HepG2 (cell line): Measurements from ENCODE around the gene OPRL1. TPM values are rescaled to one million over a fixed set of nuclear protein-coding genes. Genes with fewer than 3 reads are reported as not detected.
A peak's percentile ranks its signal among the peaks of the same experiment; 100 is the strongest.

ENCODE experiments used
- ATM ChIP-seq: fragments of 450-650 bp; IDR thresholded peaks from 2 replicates; pipeline ENCODE4 v1.7.1; 2017; ENCODE audit warnings: mild to moderate bottlenecking, borderline replicate concordance
- ATRX ChIP-seq: sonication (generic); formaldehyde crosslinking; IDR thresholded peaks from 2 replicates; pipeline ENCODE4 v1.4.0; 2020; ENCODE audit warnings: missing genetic modification reagents, borderline replicate concordance
- BRCA1 ChIP-seq: sonication (generic); formaldehyde crosslinking; IDR thresholded peaks from 2 replicates; pipeline ENCODE4 v1.4.0; 2020; ENCODE audit warnings: missing genetic modification reagents
- CBX1 ChIP-seq: IDR thresholded peaks from one replicate; pipeline ENCODE4 v1.6.1; 2016; ENCODE audit warnings: antibody characterized with exemption, low read depth
- ETV5 ChIP-seq: IDR thresholded peaks from 2 replicates; pipeline ENCODE4 v1.6.1; 2018; ENCODE audit warnings: missing biosample characterization, missing genetic modification reagents, inconsistent platforms, borderline replicate concordance
- FOXM1 ChIP-seq: sonication (generic); formaldehyde crosslinking; IDR thresholded peaks from 2 replicates; pipeline ENCODE4 v1.5.0; 2020; ENCODE audit warnings: missing genetic modification reagents
- GZF1 ChIP-seq: sonication (generic); formaldehyde crosslinking; IDR thresholded peaks from 2 replicates; pipeline ENCODE4 v1.5.1; 2020; ENCODE audit warnings: mild to moderate bottlenecking, missing genetic modification reagents
- HOXA5 ChIP-seq: sonication (generic); formaldehyde crosslinking; IDR thresholded peaks from 2 replicates; pipeline ENCODE4 v1.4.0; 2020; ENCODE audit warnings: missing genetic modification reagents
- IKZF4 ChIP-seq: sonication (generic); formaldehyde crosslinking; IDR thresholded peaks from 2 replicates; pipeline ENCODE4 v1.5.1; 2020; ENCODE audit warnings: borderline replicate concordance, mild to moderate bottlenecking, low read depth, missing genetic modification reagents; ENCODE audit errors: not compliant biosample characterization
- KDM6A ChIP-seq: IDR thresholded peaks from 2 replicates; pipeline ENCODE4 v1.6.1; 2016; ENCODE audit warnings: low read depth
- MED1 ChIP-seq: sonication (generic); formaldehyde crosslinking; IDR thresholded peaks from 2 replicates; pipeline ENCODE4 v1.4.0; 2020; ENCODE audit warnings: missing genetic modification reagents
- NFIB ChIP-seq: sonication (generic); formaldehyde crosslinking; IDR thresholded peaks from 2 replicates; pipeline ENCODE4 v1.9.0; 2021; ENCODE audit warnings: missing genetic modification reagents, mild to moderate bottlenecking, borderline replicate concordance
- PLRG1 ChIP-seq: fragments of 450-650 bp; conservative IDR thresholded peaks from 2 replicates; pipeline ENCODE4 v1.6.1; 2016
- POGZ ChIP-seq: sonication (generic); formaldehyde crosslinking; IDR thresholded peaks from 2 replicates; pipeline ENCODE4 v1.4.0; 2020; ENCODE audit warnings: mild to moderate bottlenecking, missing genetic modification reagents
- SRSF1 ChIP-seq: fragments of 200-400 bp; formaldehyde crosslinking; optimal IDR thresholded peaks from 2 replicates; pipeline ENCODE3; 2017; ENCODE audit warnings: mild to moderate bottlenecking, low read depth, low read length, moderate library complexity
- YEATS2 ChIP-seq: sonication (generic); formaldehyde crosslinking; IDR thresholded peaks from 2 replicates; pipeline ENCODE4 v1.4.0; 2020; ENCODE audit warnings: missing genetic modification reagents, borderline replicate concordance
- ZFP36L1 ChIP-seq: sonication (generic); formaldehyde crosslinking; IDR thresholded peaks from 2 replicates; pipeline ENCODE4 v1.8.0; 2022; ENCODE audit warnings: mild to moderate bottlenecking, missing genetic modification reagents, moderate library complexity
- ZMYM3 ChIP-seq: sonication (generic); formaldehyde crosslinking; IDR thresholded peaks from 2 replicates; pipeline ENCODE4 v1.5.1; 2020; ENCODE audit warnings: mild to moderate bottlenecking, missing genetic modification reagents
- ZNF10 ChIP-seq: sonication (generic); formaldehyde crosslinking; IDR thresholded peaks from 2 replicates; pipeline ENCODE4 v1.4.0; 2020; ENCODE audit warnings: mild to moderate bottlenecking, low read depth, missing genetic modification reagents, borderline replicate concordance
- ZNF282 ChIP-seq: fragments of 450-650 bp; IDR thresholded peaks from 2 replicates; pipeline ENCODE4 v1.6.1; 2018; ENCODE audit not compliant: partially characterized antibody
- ZNF530 ChIP-seq: sonication (generic); formaldehyde crosslinking; IDR thresholded peaks from 2 replicates; pipeline ENCODE4 v1.5.0; 2020; ENCODE audit warnings: low read depth, mild to moderate bottlenecking, missing genetic modification reagents
- ZNF569 ChIP-seq: sonication (generic); formaldehyde crosslinking; IDR thresholded peaks from 2 replicates; pipeline ENCODE4 v1.5.0; 2020; ENCODE audit warnings: mild to moderate bottlenecking, missing genetic modification reagents, moderate library complexity, borderline replicate concordance
- ZNF574 ChIP-seq: sonication (generic); formaldehyde crosslinking; IDR thresholded peaks from 2 replicates; pipeline ENCODE4 v1.4.0; 2020; ENCODE audit warnings: missing genetic modification reagents
- ZNF644 ChIP-seq: IDR thresholded peaks from 2 replicates; pipeline ENCODE4 v1.6.1; 2016; ENCODE audit warnings: low read depth
- ZNF703 ChIP-seq: sonication (generic); formaldehyde crosslinking; IDR thresholded peaks from 2 replicates; pipeline ENCODE4 v1.5.1; 2020; ENCODE audit warnings: missing genetic modification reagents, mild to moderate bottlenecking, moderate library complexity, borderline replicate concordance
- ZNF776 ChIP-seq: sonication (generic); formaldehyde crosslinking; IDR thresholded peaks from 2 replicates; pipeline ENCODE4 v1.4.0; 2020; ENCODE audit warnings: mild to moderate bottlenecking, missing genetic modification reagents
- polyA plus RNA-seq, 8 experiments: library from polyadenylated mRNA; depleted of rRNA in 3 of 8; stranded (reverse) in 7 of 8; unstranded in 1 of 8; fragments of >200 nt; fragmentation: Illumina TruSeq in 4 of 8; extraction: Trizol in 4 of 8; gene quantifications; 2 replicates each; pipeline versions ENCODE4 v1.2.1 to v1.2.3, GENCODE V29; 2011 to 2016; ENCODE audit warnings: low read depth in 4 of 8, missing spikeins in 1 of 8, mixed read lengths in 1 of 8; ENCODE audit not compliant: insufficient read depth in 1 of 8
- total RNA-seq, 5 experiments: library from RNA; depleted of rRNA; stranded (reverse); fragments of >200 nt; fragmentation: Illumina TruSeq; extraction: Trizol; gene quantifications; 2 replicates each; pipeline ENCODE4 v1.2.3, GENCODE V29; 2016; ENCODE audit warnings: low read depth in 1 of 5
- TF ChIP-seq, protein P1 (sequence below): sonication (generic); formaldehyde crosslinking; IDR thresholded peaks from 2 replicates; pipeline ENCODE4 v1.5.0; 2020; ENCODE audit warnings: mild to moderate bottlenecking, missing genetic modification reagents

Gene OPRL1
- total and polyA plus RNA-seq, 2 of the 13 experiments (the other 11 are each of a cell fraction or from before 2014, with no cell fraction given): 0.35 to 0.71 TPM

DNA sequence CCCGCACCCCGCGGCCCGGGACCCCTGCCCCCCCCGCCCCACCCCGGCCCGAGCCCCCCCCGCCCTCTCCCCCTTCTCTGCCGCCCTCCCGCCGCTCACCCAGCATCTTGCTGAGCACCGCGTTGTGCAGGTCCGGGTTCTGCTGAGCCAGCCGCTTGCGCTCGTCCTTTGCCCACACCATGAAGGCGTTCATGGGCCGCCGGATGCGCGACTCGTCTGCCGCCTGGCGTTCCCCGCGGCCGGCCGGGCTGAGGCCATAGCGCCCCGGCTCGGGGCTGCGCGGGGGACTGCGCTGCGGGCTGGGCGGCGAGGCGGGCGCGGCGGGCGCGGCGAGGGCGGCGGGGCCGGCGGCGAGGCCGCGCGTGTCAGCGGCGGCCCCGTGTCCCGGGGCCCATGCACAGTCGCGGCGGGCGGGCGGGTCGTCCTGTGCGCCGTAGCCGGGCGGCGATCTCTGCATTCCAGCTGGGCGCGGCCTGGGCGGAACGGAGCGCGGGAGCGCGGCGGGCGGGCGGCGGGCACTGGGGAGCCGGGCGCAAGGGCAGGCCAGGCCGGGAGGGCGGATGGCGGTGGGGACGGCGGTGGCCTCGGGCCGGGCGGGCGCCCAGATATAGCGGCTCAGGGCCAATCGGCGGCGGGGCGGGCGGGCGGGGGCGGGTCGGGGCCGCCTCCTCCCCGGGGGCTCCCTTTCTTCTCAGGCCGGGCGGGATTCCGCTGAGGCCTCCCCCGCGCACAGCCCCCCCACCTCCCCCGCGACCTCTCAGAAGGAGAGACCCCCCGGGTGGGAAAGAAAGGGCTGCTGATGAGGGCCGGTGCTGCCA lies 30.6 kb upstream of the OPRL1 start, which contains the start of gene SOX18 (continued):
- TF ChIP-seq ZNF530 (no peak), BRCA1 (CRISPR knock-in tag) (no peak), ZNF776 (0 out of 2 replicates have a peak, but pooled peaks have one; percentile 13), ATRX (CRISPR knock-in tag) (no peak), ZFP36L1 (no peak), IKZF4 (CRISPR knock-in tag) (no peak), FOXM1 (CRISPR knock-in tag) (0 out of 2 replicates have a peak, but pooled peaks have one; percentile 35), ATM (no peak), GZF1 (CRISPR knock-in tag) (no peak), NFIB (CRISPR knock-in tag) (no peak), SRSF1 (no peak), ZNF569 (CRISPR knock-in tag) (no peak), CBX1 (peak; percentile 35), HOXA5 (CRISPR knock-in tag) (no peak), ETV5 (CRISPR knock-in tag) (no peak), ZNF644 (CRISPR knock-in tag) (no peak), ZNF574 (CRISPR knock-in tag) (0 out of 2 replicates have a peak, but pooled peaks have one; percentile 33), ZNF10 (no peak), ZNF282 (no peak), ZNF703 (CRISPR knock-in tag) (no peak), YEATS2 (no peak), MED1 (CRISPR knock-in tag) (no peak), POGZ (CRISPR knock-in tag) (no peak), KDM6A (CRISPR knock-in tag) (no peak), ZMYM3 (CRISPR knock-in tag) (no peak), PLRG1 (no peak)
- TF ChIP-seq, protein P1, sequence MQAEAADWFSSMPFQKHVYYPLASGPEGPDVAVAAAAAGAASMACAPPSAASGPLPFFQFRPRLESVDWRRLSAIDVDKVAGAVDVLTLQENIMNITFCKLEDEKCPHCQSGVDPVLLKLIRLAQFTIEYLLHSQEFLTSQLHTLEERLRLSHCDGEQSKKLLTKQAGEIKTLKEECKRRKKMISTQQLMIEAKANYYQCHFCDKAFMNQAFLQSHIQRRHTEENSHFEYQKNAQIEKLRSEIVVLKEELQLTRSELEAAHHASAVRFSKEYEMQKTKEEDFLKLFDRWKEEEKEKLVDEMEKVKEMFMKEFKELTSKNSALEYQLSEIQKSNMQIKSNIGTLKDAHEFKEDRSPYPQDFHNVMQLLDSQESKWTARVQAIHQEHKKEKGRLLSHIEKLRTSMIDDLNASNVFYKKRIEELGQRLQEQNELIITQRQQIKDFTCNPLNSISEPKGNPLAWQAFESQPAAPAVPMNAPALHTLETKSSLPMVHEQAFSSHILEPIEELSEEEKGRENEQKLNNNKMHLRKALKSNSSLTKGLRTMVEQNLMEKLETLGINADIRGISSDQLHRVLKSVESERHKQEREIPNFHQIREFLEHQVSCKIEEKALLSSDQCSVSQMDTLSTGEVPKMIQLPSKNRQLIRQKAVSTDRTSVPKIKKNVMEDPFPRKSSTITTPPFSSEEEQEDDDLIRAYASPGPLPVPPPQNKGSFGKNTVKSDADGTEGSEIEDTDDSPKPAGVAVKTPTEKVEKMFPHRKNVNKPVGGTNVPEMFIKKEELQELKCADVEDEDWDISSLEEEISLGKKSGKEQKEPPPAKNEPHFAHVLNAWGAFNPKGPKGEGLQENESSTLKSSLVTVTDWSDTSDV (CRISPR knock-in tag): no peak
